Activated T-cell treated with anti-CD3 and anti-CD28 coated beads, Interleukin-2, amount 50 U/mL, for 72 hours (primary cell): ENCODE results near the gene GAS6. TPM values are rescaled to one million over a fixed set of nuclear protein-coding genes. Genes with fewer than 3 reads are reported as not detected.

Experiments used
- ATAC-seq, 2 donors: fragments of 150-1000 bp; cut with Tn5 transposase; replicated peaks in 1 of 2; 2 replicates each; pipeline ENCODE4 v1.10.0; 2021; ENCODE audit warnings: moderate library complexity in 2 of 2, mild to moderate bottlenecking in 1 of 2
- DNase-seq, 2 donors: peaks; one replicate each; pipeline ENCODE4 v3.0.0; 2021 to 2022; ENCODE audit warnings: mixed read lengths in 1 of 2
- H3K27ac Mint-ChIP-seq: one replicate; pipeline ENCODE4 v1.8.0; 2022; ENCODE audit warnings: mild to moderate bottlenecking, moderate library complexity, mixed read lengths
- H3K27me3 Mint-ChIP-seq: one replicate; pipeline ENCODE4 v1.8.0; 2022; ENCODE audit warnings: low read depth, mixed read lengths
- H3K36me3 Mint-ChIP-seq, 2 donors: one replicate each; pipeline ENCODE4 v1.8.0; 2022; ENCODE audit warnings: mixed read lengths in 2 of 2, mild to moderate bottlenecking in 1 of 2; ENCODE audit not compliant: insufficient read depth in 2 of 2
- H3K4me1 Mint-ChIP-seq: one replicate; pipeline ENCODE4 v1.8.0; 2022; ENCODE audit warnings: low read depth, mixed read lengths
- H3K4me3 Mint-ChIP-seq, 2 donors: one replicate each; pipeline ENCODE4 v1.8.0; 2022; ENCODE audit warnings: mild to moderate bottlenecking in 2 of 2, mixed read lengths in 2 of 2, moderate library complexity in 2 of 2
- H3K9me3 Mint-ChIP-seq, 2 donors: one replicate each; pipeline ENCODE4 v1.8.0; 2022; ENCODE audit warnings: mixed read lengths in 2 of 2
- total RNA-seq, 2 donors: library from RNA; stranded (reverse); gene quantifications; one replicate each; pipeline ENCODE4 v1.2.3, GENCODE V29; 2022

GAS6 gene
- total RNA-seq, 2 donors from 2014 or later, result 0.46 to 1.5 TPM

DNA sequence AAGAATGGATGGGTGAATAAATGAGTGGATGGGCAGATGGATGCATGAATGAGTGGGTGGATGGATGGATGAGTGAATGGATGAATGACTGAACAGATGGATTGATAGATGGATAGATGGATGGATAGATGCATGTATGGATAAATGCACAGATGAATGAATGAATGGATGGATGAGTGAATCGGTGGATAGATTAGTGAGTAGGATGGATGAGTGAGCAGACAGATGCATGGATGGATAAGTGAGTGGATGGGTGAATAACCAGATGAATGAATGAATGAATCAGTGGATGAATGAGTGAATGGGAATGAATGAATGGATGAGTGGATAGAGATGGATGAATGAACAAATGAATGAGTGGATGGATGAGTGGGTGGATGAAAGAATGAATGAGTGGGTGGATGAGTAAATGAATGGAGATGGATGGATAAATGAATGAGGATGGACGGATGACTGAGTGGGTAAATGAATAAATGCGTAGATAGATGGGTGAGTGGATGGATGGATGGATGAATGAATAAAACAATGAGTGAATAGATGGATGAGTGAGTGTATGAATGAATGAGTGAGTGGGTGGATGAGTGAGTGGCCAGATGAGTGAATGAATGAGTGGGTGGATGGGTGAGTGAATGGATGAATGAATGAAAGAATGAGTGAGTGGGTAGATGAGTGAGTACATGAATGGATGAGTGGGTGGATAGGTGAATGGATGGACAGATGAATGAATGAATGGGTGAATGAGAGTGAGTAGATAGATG lies 13.0 kb downstream of the GAS6 start:
- H3K4me3 Mint-ChIP-seq, result no peak overlapping the region
- ATAC-seq, result no peak

DNA sequence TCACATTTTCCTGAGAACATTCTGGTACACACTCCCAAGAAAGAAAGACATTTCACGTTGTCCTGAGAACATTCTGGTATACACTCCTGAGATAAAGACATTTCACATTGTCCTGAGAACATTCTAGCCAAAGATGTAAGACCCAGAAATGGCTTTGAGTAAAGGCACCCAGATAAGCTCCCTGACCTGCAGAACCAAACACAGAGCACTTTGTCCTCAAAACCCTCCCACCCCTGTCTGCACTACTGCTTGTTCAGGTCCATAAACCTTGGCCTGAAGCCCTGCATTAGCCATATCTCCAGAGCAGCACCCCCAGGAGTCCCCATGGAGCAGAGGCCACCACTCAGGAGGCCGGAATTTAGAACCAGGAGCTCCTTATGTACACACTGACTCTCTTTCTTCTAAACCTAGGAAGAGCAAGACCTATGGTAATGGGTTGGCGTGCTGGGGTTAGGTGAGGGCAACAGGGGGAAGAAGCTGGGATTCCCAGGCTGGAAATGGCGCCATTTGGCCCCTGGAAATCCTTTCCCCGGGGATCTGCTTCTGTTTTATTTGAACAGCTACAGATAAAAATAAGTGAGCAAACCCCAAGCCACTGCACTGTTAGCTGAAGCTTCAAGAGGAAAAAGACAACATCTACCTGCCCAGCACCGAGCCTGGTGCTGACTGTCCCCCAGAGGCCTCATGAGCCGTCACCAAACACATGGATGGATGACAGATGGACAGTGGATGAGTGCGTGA lies 13.7 kb downstream of the GAS6 start:
- H3K36me3 Mint-ChIP-seq, result no peaks in the 10 kb centered on the region
- ATAC-seq, result no peak
- no peak overlapping the region for H3K4me3 Mint-ChIP-seq
- H3K27me3 Mint-ChIP-seq, result peaks cover 14% of the 10 kb centered on the region
- H3K27ac Mint-ChIP-seq, result no peak overlapping the region
- DNase-seq, result no peak
- H3K9me3 Mint-ChIP-seq, result no peaks in the 10 kb centered on the region
- H3K4me1 Mint-ChIP-seq, result peaks cover 18% of the 10 kb centered on the region

More for the DNA sequence above, 13.0 kb downstream of the GAS6 start:
- H3K36me3 Mint-ChIP-seq, result no peaks in the 10 kb centered on the region
- no peak overlapping the region for H3K27ac Mint-ChIP-seq
- DNase-seq, result no peak
- H3K9me3 Mint-ChIP-seq, result no peaks in the 10 kb centered on the region
- peaks cover 11% of the 10 kb centered on the region for H3K4me1 Mint-ChIP-seq
- H3K27me3 Mint-ChIP-seq, result peaks cover 14% of the 10 kb centered on the region

DNA sequence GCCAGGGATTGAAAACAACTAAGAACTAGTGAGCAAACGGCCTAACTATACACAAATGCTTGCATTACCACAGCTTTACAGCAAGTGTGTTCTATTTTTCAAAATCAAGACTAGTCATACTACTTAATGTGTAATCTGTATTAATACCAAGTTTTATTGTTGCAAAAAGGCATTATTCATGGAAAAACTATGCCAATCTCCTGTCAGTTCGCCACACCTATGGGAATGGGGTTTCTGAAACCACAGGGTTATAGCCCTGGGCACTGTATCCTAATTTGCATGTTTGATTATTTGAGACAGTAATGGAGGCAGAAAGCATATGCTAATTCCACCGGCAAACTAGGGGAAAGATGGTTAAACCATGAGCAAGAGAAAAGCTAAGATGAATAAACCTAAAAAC lies 14.3 kb downstream of the GAS6 start:
- peaks cover 21% of the 10 kb centered on the region for H3K4me1 Mint-ChIP-seq
- ATAC-seq (no peak), DNase-seq (no peak)
- no peak overlapping the region for H3K4me3 Mint-ChIP-seq
- H3K27me3 Mint-ChIP-seq, result peaks cover 13% of the 10 kb centered on the region
- H3K36me3 Mint-ChIP-seq, result no peaks in the 10 kb centered on the region
- H3K27ac Mint-ChIP-seq, result no peak overlapping the region
- H3K9me3 Mint-ChIP-seq, result no peaks in the 10 kb centered on the region

DNA sequence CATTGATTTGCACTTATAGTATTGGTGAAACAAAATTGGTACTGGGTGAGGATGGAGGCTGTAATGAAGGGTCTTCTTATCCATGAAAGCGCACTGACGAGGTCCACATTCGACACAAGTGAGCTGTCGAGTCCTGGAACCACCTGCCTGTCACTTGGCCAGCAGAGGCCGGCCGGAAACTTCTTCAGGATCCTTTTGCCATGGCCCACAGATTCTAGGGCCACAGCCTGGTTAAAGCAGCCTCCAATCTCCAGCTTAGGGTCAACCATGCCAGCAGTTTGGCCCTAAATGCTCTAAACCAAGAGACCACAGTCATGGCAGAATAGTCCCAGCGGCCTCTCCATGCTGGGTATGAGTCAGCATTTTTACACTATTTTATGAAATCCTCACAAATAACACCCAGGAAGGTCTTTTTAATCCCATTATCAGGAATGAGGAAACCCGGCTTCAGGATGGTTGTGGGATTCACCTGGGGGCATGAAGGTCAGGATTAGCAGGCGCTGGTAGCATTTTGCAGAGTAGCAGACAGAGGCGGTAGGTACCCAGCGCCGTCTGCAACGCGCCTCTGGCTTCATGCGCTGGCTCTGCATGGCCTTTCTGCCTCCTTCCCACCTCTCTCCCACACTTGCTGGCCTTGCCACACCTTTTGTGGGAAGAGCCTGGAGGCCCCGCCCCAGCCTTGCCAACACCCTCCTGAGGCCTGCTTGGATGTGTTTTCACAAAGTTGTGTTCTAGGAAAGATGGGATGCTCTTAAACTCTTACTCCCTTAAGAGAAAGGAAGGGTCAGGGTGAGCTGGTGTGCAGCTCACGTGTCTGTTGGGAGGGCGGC lies 15.2 kb downstream of the GAS6 start:
- no peaks in the 10 kb centered on the region for H3K36me3 Mint-ChIP-seq
- no peak overlapping the region for H3K4me3 Mint-ChIP-seq
- DNase-seq, result no peak
- H3K9me3 Mint-ChIP-seq, result no peaks in the 10 kb centered on the region
- peaks cover 13% of the 10 kb centered on the region for H3K27me3 Mint-ChIP-seq
- H3K4me1 Mint-ChIP-seq, result peaks cover 20% of the 10 kb centered on the region
- no peak overlapping the region for H3K27ac Mint-ChIP-seq
- ATAC-seq, result no peak

DNA sequence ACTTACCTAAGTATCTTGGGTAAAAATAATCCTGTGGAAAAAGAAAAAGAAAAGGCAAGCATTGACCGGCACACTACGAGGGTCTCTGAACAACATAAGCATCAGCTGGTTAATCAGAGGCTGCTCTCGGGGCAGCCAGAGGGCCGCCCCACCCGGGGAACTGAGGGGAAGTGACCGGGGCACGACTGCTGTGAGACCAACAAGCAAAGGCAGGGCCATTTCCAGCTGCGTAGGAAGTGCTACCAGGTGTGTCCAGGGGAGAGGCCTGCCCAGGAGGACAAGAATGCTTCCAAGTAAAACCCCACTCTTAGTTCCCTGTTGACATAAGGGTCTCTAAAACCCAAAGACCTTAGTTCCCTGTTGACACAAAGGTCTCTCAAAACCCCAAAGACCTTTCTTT lies 15.9 kb downstream of the GAS6 start:
- peaks cover 12% of the 10 kb centered on the region for H3K27me3 Mint-ChIP-seq
- ATAC-seq (no peak), DNase-seq (no peak)
- H3K27ac Mint-ChIP-seq, result no peak overlapping the region
- no peaks in the 10 kb centered on the region for H3K36me3 Mint-ChIP-seq
- no peak overlapping the region for H3K4me3 Mint-ChIP-seq
- H3K9me3 Mint-ChIP-seq, result no peaks in the 10 kb centered on the region
- H3K4me1 Mint-ChIP-seq, result peaks cover 20% of the 10 kb centered on the region

DNA sequence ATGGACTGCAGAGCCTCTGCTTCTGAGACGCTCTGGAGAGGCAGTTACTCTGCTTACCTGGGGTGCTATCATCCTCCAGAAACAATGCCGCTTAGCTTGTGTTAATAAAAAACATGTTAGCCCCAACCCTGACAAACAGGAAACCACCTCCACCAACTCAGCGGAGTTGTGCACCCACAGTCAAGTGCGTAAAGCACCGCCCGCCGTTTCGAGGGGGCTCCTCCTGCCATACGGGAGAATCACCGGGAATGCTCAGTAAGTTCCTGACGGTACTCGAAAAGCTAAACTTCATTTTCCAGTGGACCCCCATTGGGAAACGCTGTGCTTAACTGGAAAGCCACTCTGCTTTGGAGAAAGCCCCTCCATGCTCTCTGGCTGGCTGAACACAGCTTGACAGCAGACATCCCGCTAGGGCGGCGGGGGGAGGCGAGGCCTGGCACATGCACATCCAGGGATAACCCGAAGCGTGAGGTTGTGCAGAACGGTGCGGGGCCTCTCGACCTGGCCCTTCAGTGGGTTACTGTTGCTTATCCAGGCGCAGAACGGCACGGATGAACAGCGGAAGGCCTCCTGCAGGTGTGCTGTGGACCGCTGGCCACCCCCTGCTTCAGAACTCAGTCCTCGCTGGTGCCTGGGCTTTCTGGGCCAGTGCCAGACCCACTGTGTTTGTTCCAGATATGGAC lies 17.1 kb downstream of the GAS6 start:
- ATAC-seq (peak; percentile 55 to 57), DNase-seq (peak in 1 of 2 donors; percentile 11)
- H3K4me3 Mint-ChIP-seq, result peak overlapping the region in 1 of 2 donors; percentile 21
- H3K9me3 Mint-ChIP-seq, result peaks cover 2 to 3% of the 10 kb centered on the region in 2 donors
- peaks cover 12% of the 10 kb centered on the region for H3K27me3 Mint-ChIP-seq
- peaks cover 0 to 3% of the 10 kb centered on the region in 2 donors for H3K36me3 Mint-ChIP-seq
- H3K4me1 Mint-ChIP-seq, result peaks cover 25% of the 10 kb centered on the region
- H3K27ac Mint-ChIP-seq, result no peak overlapping the region

DNA sequence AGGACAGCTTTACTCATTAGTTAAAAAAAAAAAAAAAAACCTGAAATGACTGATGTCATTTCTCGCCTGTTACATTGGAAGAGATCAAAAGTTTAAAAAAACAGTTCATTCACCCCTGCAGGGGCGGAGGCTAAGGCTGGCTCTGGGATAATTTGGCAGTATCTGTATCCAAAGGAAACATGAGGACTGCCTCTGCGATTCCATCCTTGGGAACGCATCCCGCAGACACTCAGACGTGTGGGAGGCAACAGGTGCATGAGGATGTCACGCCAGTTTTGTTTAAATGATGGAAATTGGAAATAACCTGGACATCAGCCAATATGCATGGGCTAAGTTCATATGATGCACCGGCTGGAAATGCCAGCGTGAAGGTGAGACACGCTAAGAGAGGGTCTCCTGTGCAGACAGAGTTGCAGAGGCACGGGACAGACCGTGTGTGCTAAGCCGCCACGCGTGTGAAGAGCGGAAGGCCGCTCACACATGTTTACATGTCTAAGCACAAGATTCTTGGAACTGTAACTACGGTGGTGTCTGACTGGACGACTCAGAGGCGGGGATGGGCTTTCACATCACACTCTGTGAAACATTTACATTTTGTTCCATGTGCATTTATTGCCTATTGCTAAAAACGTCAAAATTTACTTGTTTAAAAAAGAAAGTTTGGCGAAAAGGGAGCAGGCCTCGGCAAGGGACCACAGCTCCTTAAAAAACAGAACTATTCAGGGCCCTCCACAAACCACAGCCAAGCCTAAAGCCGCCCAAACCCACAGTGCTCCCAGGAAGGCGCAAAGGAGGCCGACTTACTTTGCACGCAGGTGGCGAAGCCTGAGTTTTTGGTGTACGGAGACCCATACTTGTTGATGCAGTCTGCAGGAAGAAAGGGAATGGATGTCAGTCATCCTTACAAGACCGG lies 17.9 kb downstream of the GAS6 start:
- Mint-ChIP-seq H3K9me3 (peaks cover 3% of the 10 kb centered on the region in 2 donors), H3K27ac (peak overlapping the region; percentile 51), H3K4me1 (peaks cover 26% of the 10 kb centered on the region), H3K4me3 (peak overlapping the region; percentile 67 to 72), H3K27me3 (peaks cover 12% of the 10 kb centered on the region), H3K36me3 (peaks cover 0 to 5% of the 10 kb centered on the region in 2 donors)
- ATAC-seq (peak; percentile 21 to 55), DNase-seq (no peak)

DNA sequence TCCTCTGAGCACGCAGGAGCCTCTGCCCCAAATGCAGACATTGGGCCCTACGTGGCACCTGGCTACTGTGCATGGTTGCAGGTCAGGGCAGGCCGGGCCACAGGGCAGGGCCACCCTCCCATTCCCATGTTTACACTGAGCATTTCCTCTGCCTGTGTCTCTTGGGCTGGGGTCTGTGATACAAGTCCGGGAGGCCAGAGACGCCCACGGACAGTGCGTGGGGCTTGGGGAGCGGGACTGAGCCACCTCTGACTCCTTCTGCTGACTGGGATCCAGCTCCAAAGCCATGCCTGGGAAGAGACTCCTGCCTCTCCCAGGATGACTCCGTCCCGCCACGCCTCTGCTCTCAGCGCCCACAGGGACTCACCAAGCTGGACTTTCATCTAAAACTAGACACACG lies 18.8 kb downstream of the GAS6 start:
- H3K4me1 Mint-ChIP-seq, result peaks cover 26% of the 10 kb centered on the region
- peaks cover 12% of the 10 kb centered on the region for H3K27me3 Mint-ChIP-seq
- H3K9me3 Mint-ChIP-seq, result peaks cover 3% of the 10 kb centered on the region in 2 donors
- peaks cover 0 to 5% of the 10 kb centered on the region in 2 donors for H3K36me3 Mint-ChIP-seq
- ATAC-seq (no peak), DNase-seq (no peak)
- H3K4me3 Mint-ChIP-seq, result no peak overlapping the region
- no peak overlapping the region for H3K27ac Mint-ChIP-seq

DNA sequence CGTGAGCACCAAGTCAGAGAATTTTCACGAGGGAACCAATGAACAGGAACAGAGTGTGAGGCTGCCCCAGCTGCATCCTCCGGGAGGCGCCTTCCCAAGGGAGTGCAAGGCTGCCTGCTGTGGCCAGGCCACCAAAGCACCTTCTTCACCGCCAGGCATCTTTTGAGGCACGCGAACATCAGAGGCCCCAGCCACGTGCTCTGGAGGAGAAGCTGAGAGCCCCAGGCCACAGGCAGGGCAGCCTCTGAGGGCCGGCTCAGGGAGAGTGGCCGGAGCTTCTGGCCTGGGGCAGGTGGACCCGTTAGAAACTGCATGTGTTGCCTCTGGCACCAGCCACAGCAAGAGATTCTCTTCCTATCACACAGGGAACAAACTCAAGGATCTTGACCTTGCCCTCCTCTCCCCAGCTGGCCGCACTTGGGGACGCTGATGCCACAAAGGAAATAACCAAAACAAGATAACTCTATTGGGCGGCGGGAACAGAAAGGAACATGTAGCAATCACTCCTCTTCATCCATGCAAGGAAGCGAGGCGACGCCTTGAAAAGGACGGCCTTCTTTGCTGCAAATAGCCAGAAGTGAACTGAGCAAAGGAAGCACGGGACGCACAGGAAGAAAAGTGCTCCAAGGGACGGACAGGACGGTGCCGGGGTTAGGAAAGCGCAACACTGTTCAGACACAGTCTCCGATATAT lies 19.9 kb downstream of the GAS6 start:
- H3K9me3 Mint-ChIP-seq, result peaks cover 3% of the 10 kb centered on the region in 2 donors
- no peak overlapping the region for H3K4me3 Mint-ChIP-seq
- H3K27ac Mint-ChIP-seq, result no peak overlapping the region
- no peak for DNase-seq
- no peak for ATAC-seq
- peaks cover 12% of the 10 kb centered on the region for H3K27me3 Mint-ChIP-seq
- H3K36me3 Mint-ChIP-seq, result peaks cover 0 to 5% of the 10 kb centered on the region in 2 donors
- peaks cover 26% of the 10 kb centered on the region for H3K4me1 Mint-ChIP-seq

DNA sequence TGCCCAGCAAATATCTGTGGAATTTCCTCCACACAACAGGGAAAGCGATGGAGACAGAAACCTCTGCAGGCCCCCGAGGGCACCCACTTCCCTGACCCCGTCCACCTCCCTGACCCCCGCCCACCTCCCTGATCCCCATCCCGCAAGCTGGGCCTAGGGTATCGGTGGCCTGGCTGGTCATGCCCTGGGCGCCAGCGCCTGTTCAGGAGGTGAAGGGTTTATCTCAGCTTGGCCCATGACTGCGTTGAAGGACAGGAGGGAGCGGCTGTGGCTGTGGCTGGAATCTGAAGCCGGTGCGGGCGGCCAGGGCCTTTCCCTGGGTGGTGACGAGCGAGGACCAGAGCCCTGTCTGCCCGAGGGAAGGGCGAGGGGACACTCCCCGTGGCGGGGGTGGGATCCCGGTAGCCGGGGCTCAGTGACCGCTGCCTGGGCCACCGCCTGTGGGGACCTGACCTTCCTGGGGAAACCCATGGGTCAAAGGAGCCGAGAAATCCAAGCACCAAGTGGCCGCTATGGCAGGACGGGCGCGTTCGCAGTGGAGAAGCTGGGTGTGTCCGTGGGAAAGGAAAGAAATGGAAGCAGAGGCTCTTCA lies 20.7 kb downstream of the GAS6 start:
- H3K4me3 Mint-ChIP-seq, result no peak overlapping the region
- ATAC-seq (no peak), DNase-seq (no peak)
- peaks cover 0 to 5% of the 10 kb centered on the region in 2 donors for H3K36me3 Mint-ChIP-seq
- peaks cover 26% of the 10 kb centered on the region for H3K4me1 Mint-ChIP-seq
- peaks cover 12% of the 10 kb centered on the region for H3K27me3 Mint-ChIP-seq
- H3K27ac Mint-ChIP-seq, result no peak overlapping the region
- H3K9me3 Mint-ChIP-seq, result peaks cover 3% of the 10 kb centered on the region in 2 donors

DNA sequence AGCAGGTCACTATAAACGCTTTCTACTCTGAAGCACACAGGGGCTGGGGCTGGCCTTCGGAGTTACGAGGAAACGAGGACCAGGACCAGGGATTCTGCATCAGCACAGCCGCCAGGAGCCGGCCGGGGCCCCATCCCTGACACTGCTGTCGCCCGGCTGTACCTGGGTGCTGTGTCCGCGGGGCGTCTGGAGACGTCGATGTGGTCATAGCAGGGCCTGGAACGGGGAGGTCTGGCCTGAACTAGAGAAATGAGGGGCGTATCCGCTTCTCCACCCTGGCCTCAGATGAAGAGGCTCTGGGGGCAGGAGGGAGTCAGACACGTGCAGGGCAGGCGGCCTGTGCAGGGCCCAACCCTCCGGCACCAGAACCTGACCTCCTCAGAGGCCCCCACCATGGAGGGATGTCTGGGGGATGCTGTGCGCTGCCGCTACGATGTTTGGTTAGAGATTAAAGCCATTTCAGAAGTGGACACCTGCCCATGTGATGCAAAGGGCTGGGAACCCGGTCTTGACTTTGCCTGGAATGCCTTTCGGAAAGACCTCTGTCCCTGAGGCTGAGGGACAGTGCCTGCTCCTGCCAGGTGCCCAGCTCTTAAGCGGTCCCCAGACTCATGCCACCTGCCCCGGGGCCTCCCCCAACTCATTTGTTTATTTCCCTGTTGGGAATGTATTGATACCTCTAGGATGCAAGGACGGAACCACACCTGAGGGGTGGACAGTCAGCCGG lies 21.4 kb downstream of the GAS6 start:
- H3K9me3 Mint-ChIP-seq, result peaks cover 3% of the 10 kb centered on the region in 2 donors
- H3K4me1 Mint-ChIP-seq, result peaks cover 29% of the 10 kb centered on the region
- ATAC-seq (no peak), DNase-seq (no peak)
- peaks cover 0 to 5% of the 10 kb centered on the region in 2 donors for H3K36me3 Mint-ChIP-seq
- H3K27ac Mint-ChIP-seq, result no peak overlapping the region
- no peak overlapping the region for H3K4me3 Mint-ChIP-seq
- peaks cover 12% of the 10 kb centered on the region for H3K27me3 Mint-ChIP-seq
